Neutrophil (primary cell): ENCODE measurements around the gene PLD1.

Experiments
- H3K27ac ChIP-seq: fragments of 200-600 bp; sonication (generic); 2 replicates; pipeline ENCODE4 v1.5.1; 2016; ENCODE audit warnings: mild to moderate bottlenecking, moderate library complexity
- H3K27me3 ChIP-seq: fragments of 200-600 bp; sonication (generic); 2 replicates; pipeline ENCODE4 v1.6.0; 2016; ENCODE audit warnings: mild to moderate bottlenecking
- H3K36me3 ChIP-seq: fragments of 200-600 bp; sonication (generic); 2 replicates; pipeline ENCODE4 v1.5.1; 2017
- H3K4me1 ChIP-seq, 2 experiments: fragments of 200-600 bp in 1 of 2; sonication (generic) in 1 of 2; 1 replicate in 1 of 2; 2 replicates in 1 of 2; pipeline versions ENCODE4 v1.5.1 to v1.6.1; 2013 to 2016; ENCODE audit warnings: low read depth in 1 of 2, low read length in 1 of 2, mild to moderate bottlenecking in 1 of 2, moderate library complexity in 1 of 2; ENCODE audit not compliant: control insufficient read depth in 1 of 2, insufficient read depth in 1 of 2
- H3K4me3 ChIP-seq, 2 experiments: fragments of 200-600 bp in 1 of 2; sonication (generic) in 1 of 2; 1 replicate in 1 of 2; 2 replicates in 1 of 2; pipeline ENCODE4 v1.5.1; 2013 to 2016; ENCODE audit warnings: low read depth in 1 of 2, low read length in 1 of 2, mild to moderate bottlenecking in 1 of 2, moderate library complexity in 1 of 2
- H3K9me3 ChIP-seq: fragments of 200-600 bp; sonication (generic); 2 replicates; pipeline ENCODE4 v1.5.1; 2016
- CTCF ChIP-seq: fragments of 200-600 bp; sonication (generic); IDR thresholded peaks from 2 replicates; pipeline ENCODE4 v1.5.1; 2016; ENCODE audit warnings: antibody characterized with exemption

Gene PLD1

DNA sequence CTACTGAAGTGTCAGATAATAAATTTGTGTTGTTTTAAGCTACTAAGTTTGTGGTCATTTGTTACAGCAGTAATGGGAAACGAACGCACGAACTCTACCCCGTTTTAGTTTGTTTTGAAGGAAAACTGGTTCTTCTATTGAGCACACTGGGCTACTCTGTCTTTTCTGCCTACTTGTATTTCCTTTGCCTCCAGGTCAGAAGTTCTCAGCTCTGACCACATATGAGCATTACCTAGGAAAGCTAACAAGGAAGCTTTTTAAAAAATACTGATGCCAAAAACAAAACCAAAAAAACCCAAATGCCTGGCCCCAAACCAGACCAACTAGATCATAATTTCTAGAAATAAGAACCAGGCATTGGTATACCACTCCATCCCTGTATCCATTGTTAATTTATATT lies 193.5 kb downstream of the PLD1 start:
- no peak for TF ChIP-seq CTCF
- no peaks in the 10 kb centered on the region for H3K9me3 ChIP-seq
- H3K27ac ChIP-seq, result no peak overlapping the region
- H3K4me3 ChIP-seq, result no peak overlapping the region
- H3K27me3 ChIP-seq, result no peaks in the 10 kb centered on the region
- H3K4me1 ChIP-seq, result no peaks in the 10 kb centered on the region
- peaks cover 90% of the 10 kb centered on the region for H3K36me3 ChIP-seq

GRCh38 chr3:171615686-171616085 lies 194.6 kb downstream of the PLD1 start:
- no peaks in the 10 kb centered on the region for H3K9me3 ChIP-seq
- no peaks in the 10 kb centered on the region for H3K4me1 ChIP-seq
- H3K36me3 ChIP-seq, result peaks cover 92% of the 10 kb centered on the region
- no peak overlapping the region for H3K27ac ChIP-seq
- H3K27me3 ChIP-seq, result no peaks in the 10 kb centered on the region
- no peak for TF ChIP-seq CTCF
- H3K4me3 ChIP-seq, result no peak overlapping the region

- no peak overlapping the region for H3K27ac ChIP-seq
- H3K4me1 ChIP-seq, result no peaks in the 10 kb centered on the region
- H3K9me3 ChIP-seq, result no peaks in the 10 kb centered on the region
- H3K27me3 ChIP-seq, result no peaks in the 10 kb centered on the region
- no peak overlapping the region for H3K4me3 ChIP-seq
- peaks cover 95% of the 10 kb centered on the region for H3K36me3 ChIP-seq
- TF ChIP-seq CTCF, result no peak
Observed at GRCh38 chr3:171615281-171615680, 195.0 kb downstream of the PLD1 start.

DNA sequence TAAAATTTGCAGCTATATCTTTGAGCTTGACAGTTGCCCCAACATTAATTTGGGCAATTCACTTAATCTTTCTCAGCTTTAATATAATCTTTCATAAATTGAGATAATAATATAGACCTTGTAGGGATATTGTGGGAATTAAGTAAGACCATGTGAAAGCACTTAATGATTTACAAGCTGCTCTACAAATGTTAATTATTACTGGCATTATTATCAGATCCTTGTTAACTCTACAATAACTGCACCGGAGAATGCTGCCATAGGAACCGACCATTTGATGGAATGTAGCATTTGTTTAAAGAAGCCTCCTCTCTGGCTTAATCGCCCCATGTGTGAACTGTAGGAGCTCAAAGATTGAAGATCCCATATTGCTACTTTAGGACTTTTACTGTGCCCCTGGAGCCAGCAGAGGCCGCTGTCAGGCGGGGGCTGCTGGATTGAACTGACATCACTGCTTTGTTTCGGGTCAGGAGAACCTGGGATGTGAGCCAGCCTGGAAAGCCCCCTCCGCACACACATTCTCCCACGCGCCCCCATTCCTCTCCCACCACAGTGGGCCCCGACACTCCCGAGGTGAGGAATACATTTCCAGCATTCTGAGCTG lies 195.9 kb downstream of the PLD1 start:
- no peak overlapping the region for H3K4me3 ChIP-seq
- H3K27ac ChIP-seq, result no peak overlapping the region
- TF ChIP-seq CTCF, result no peak
- H3K9me3 ChIP-seq, result no peaks in the 10 kb centered on the region
- H3K27me3 ChIP-seq, result no peaks in the 10 kb centered on the region
- no peaks in the 10 kb centered on the region for H3K4me1 ChIP-seq
- H3K36me3 ChIP-seq, result peaks cover 90% of the 10 kb centered on the region

GRCh38 chr3:171607452-171607851 lies 202.8 kb downstream of the PLD1 start:
- no peaks in the 10 kb centered on the region for H3K4me1 ChIP-seq
- H3K27ac ChIP-seq, result no peak overlapping the region
- H3K36me3 ChIP-seq, result peaks cover 77% of the 10 kb centered on the region
- no peak for TF ChIP-seq CTCF
- H3K9me3 ChIP-seq, result no peaks in the 10 kb centered on the region
- H3K27me3 ChIP-seq, result no peaks in the 10 kb centered on the region
- no peak overlapping the region for H3K4me3 ChIP-seq
